ENCODE data around the gene DNMT3B.

DNA sequence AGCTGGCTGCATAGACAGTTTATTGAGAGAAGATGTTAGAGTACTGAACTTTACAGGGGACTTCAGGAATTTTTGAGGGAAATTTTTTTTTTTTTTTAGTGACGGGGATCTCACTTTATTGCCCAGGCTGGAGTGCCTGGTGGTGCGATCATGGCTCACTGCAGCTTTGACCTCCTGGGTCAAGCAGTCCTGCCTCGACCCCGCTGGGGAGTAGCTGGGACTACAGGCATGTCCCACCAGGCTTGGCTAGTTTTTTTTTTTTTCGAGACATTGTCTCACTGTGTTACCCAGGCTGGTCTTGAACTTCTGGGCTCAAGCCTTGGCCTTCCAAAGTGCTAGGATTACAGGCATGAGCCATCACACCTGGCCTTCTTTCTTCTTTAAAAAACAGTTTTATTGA, 85.8 kb downstream of the DNMT3B start:
- TF ChIP-seq, protein P1, sequence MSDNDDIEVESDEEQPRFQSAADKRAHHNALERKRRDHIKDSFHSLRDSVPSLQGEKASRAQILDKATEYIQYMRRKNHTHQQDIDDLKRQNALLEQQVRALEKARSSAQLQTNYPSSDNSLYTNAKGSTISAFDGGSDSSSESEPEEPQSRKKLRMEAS (IDR thresholded peaks at IDR 0.05), result no peak
- no peak for TF ChIP-seq EGR1 (IDR thresholded peaks at IDR 0.05; ENCODE audit: low read depth in 2 of 2)
- TF ChIP-seq CTCF (IDR thresholded peaks at IDR 0.05; ENCODE audit: low read depth, low read length, missing input control), result no peak
- no peak for TF ChIP-seq GABPA (IDR thresholded peaks at IDR 0.05 in 1 of 2, conservative IDR thresholded peaks at IDR 0.05 in 1 of 2)
- TF ChIP-seq HNF4A (conservative IDR thresholded peaks at IDR 0.05), result no peak
- TF ChIP-seq TAF1 (conservative IDR thresholded peaks at IDR 0.05), result no peak
